Fibroblast of skin of right quadriceps (primary cell): ENCODE results near the gene COX19.
"Not testable (repeated sequence)": the region's sequence is repeated elsewhere in the genome, so short reads cannot be mapped to it uniquely, and the experiment has no call there.

Experiments
- DNase-seq: peaks from one replicate; pipeline ENCODE4 v3.0.0-alpha.2; 2013

The COX19 gene

GRCh38 chr7:959271-959670 is 16.1 kb downstream of the COX19 start:
- no peak for DNase-seq

- DNase-seq = no peak
Observed at GRCh38 chr7:958221-959200, 16.8 kb downstream of the COX19 start.

- DNase-seq = no peak
Observed at GRCh38 chr7:957418-958220, 17.7 kb downstream of the COX19 start.

- no peak for DNase-seq
Observed at GRCh38 chr7:956031-956430, 19.3 kb downstream of the COX19 start.

GRCh38 chr7:954330-955238 is 20.8 kb downstream of the COX19 start, which contains the start of gene ADAP1:
TSS of gene ADAP1 (minus strand) at chr7:954680. CDS start at chr7:954477, 203 bp downstream.
- DNase-seq = peak; percentile 41

- DNase-seq = no peak
Observed at GRCh38 chr7:953547-954327, 21.6 kb downstream of the COX19 start.

GRCh38 chr7:952548-953441 is 22.6 kb downstream of the COX19 start:
- DNase-seq = no peak

GRCh38 chr7:951881-952547 is 23.3 kb downstream of the COX19 start:
- no peak for DNase-seq

- DNase-seq = no peak
Observed at GRCh38 chr7:949021-949934, 26.1 kb downstream of the COX19 start.

- no peak for DNase-seq
Observed at GRCh38 chr7:947391-948210, 27.7 kb downstream of the COX19 start.

GRCh38 chr7:946256-946996 is 28.9 kb downstream of the COX19 start:
- DNase-seq = no peak

GRCh38 chr7:945556-946255 is 29.6 kb downstream of the COX19 start:
- no peak for DNase-seq

GRCh38 chr7:945147-945555 is 30.2 kb downstream of the COX19 start:
- no peak for DNase-seq

- no peak for DNase-seq
Observed at GRCh38 chr7:944744-945143, 30.6 kb downstream of the COX19 start.

- DNase-seq = not testable (repeated sequence)
Observed at GRCh38 chr7:943793-944192, 31.6 kb downstream of the COX19 start.

- DNase-seq = no peak
Observed at GRCh38 chr7:940599-941408, 34.5 kb downstream of the COX19 start.
